HepG2 (cell line): Measurements from ENCODE around the gene LBX2. TPM values are rescaled to one million over a fixed set of nuclear protein-coding genes. Genes with fewer than 3 reads are reported as not detected.
A peak's percentile ranks its signal among the peaks of the same experiment; 100 is the strongest.

ENCODE experiments used
- ADNP ChIP-seq: sonication (generic); formaldehyde crosslinking; IDR thresholded peaks from 2 replicates; pipeline ENCODE4 v1.4.0; 2020; ENCODE audit warnings: missing genetic modification reagents
- ATF4 ChIP-seq, 2 experiments: fragments of 450-650 bp in 1 of 2; sonication (generic) in 1 of 2; formaldehyde crosslinking; IDR thresholded peaks; 2 replicates each; pipeline versions ENCODE4 v1.5.0 to v1.8.0; 2020 to 2022; ENCODE audit warnings: mild to moderate bottlenecking in 1 of 2, missing genetic modification reagents in 1 of 2
- HDAC6 ChIP-seq: fragments of 200-600 bp; sonication (generic); IDR thresholded peaks from 2 replicates; pipeline ENCODE4 v1.7.0; 2017; ENCODE audit warnings: mild to moderate bottlenecking, antibody characterized with exemption, low read length, low read depth
- HMGA1 ChIP-seq: sonication (generic); formaldehyde crosslinking; conservative IDR thresholded peaks from 2 replicates; pipeline ENCODE4 v1.4.0; 2020; ENCODE audit warnings: missing genetic modification reagents
- KDM5A ChIP-seq: fragments of 200-600 bp; sonication (generic); IDR thresholded peaks from 2 replicates; pipeline ENCODE4 v1.7.0; 2018; ENCODE audit warnings: antibody characterized with exemption, mild to moderate bottlenecking, low read length, borderline replicate concordance
- NFE2L2 ChIP-seq: fragments of 150-350 bp; IDR thresholded peaks from 2 replicates; pipeline ENCODE4 v1.6.1; 2014; ENCODE audit warnings: low read length
- PAWR ChIP-seq: sonication (generic); formaldehyde crosslinking; IDR thresholded peaks from 2 replicates; pipeline ENCODE4 v1.4.0; 2020; ENCODE audit warnings: missing genetic modification reagents, mild to moderate bottlenecking, borderline replicate concordance
- PHB2 ChIP-seq: fragments of 450-650 bp; IDR thresholded peaks from 2 replicates; pipeline ENCODE4 v1.6.1; 2018; ENCODE audit not compliant: partially characterized antibody
- RBFOX2 ChIP-seq: fragments of 200-400 bp; formaldehyde crosslinking; IDR thresholded peaks from 2 replicates; pipeline ENCODE4 v1.6.1; 2017; ENCODE audit warnings: low read depth, mild to moderate bottlenecking, low read length
- RELA ChIP-seq: sonication (generic); formaldehyde crosslinking; IDR thresholded peaks from 2 replicates; pipeline ENCODE4 v1.4.0; 2020; ENCODE audit warnings: missing genetic modification reagents
- REXO4 ChIP-seq: sonication (generic); formaldehyde crosslinking; IDR thresholded peaks from 2 replicates; pipeline ENCODE4 v1.8.0; 2022; ENCODE audit warnings: missing genetic modification reagents, mild to moderate bottlenecking, borderline replicate concordance
- SRSF9 ChIP-seq: fragments of 200-400 bp; formaldehyde crosslinking; IDR thresholded peaks from 2 replicates; pipeline ENCODE4 v1.6.1; 2018; ENCODE audit warnings: borderline replicate concordance, mild to moderate bottlenecking, low read depth, low read length; ENCODE audit not compliant: insufficient read depth, poor library complexity, severe bottlenecking
- TBX3 ChIP-seq: fragments of 450-650 bp; IDR thresholded peaks from 2 replicates; pipeline ENCODE4 v1.6.1; 2017; ENCODE audit warnings: antibody characterized with exemption, mild to moderate bottlenecking, inconsistent platforms, borderline replicate concordance
- ZNF143 ChIP-seq: sonication (generic); formaldehyde crosslinking; IDR thresholded peaks from 2 replicates; pipeline ENCODE4 v1.4.0; 2020; ENCODE audit warnings: missing genetic modification reagents
- ZNF232 ChIP-seq: sonication (generic); formaldehyde crosslinking; IDR thresholded peaks from 2 replicates; pipeline ENCODE4 v1.4.0; 2020; ENCODE audit warnings: missing genetic modification reagents, borderline replicate concordance
- ZNF24 ChIP-seq: fragments of 450-650 bp; IDR thresholded peaks from 2 replicates; pipeline ENCODE4 v1.6.1; 2017; ENCODE audit warnings: antibody characterized with exemption, mild to moderate bottlenecking
- ZNF333 ChIP-seq: sonication (generic); formaldehyde crosslinking; IDR thresholded peaks from 2 replicates; pipeline ENCODE4 v1.4.0; 2020; ENCODE audit warnings: mild to moderate bottlenecking, missing genetic modification reagents, borderline replicate concordance
- ZNF546 ChIP-seq: sonication (generic); formaldehyde crosslinking; conservative IDR thresholded peaks from 2 replicates; pipeline ENCODE4 v1.8.1; 2023; ENCODE audit warnings: mild to moderate bottlenecking, missing genetic modification reagents
- ZNF678 ChIP-seq: sonication (generic); formaldehyde crosslinking; IDR thresholded peaks from 2 replicates; pipeline ENCODE4 v1.4.0; 2020; ENCODE audit warnings: mild to moderate bottlenecking, missing genetic modification reagents
- ZNF747 ChIP-seq: sonication (generic); formaldehyde crosslinking; IDR thresholded peaks from 2 replicates; pipeline ENCODE4 v1.8.1; 2023; ENCODE audit warnings: missing genetic modification reagents, mild to moderate bottlenecking, borderline replicate concordance
- ZSCAN20 ChIP-seq: sonication (generic); formaldehyde crosslinking; IDR thresholded peaks from 2 replicates; pipeline ENCODE4 v1.4.0; 2020; ENCODE audit warnings: missing genetic modification reagents, mild to moderate bottlenecking, borderline replicate concordance
- ZSCAN21 ChIP-seq: sonication (generic); formaldehyde crosslinking; IDR thresholded peaks from 2 replicates; pipeline ENCODE4 v1.8.0; 2022; ENCODE audit warnings: mild to moderate bottlenecking, missing genetic modification reagents, moderate library complexity, borderline replicate concordance
- polyA plus RNA-seq, 8 experiments: library from polyadenylated mRNA; depleted of rRNA in 3 of 8; stranded (reverse) in 7 of 8; unstranded in 1 of 8; fragments of >200 nt; fragmentation: Illumina TruSeq in 4 of 8; extraction: Trizol in 4 of 8; gene quantifications; 2 replicates each; pipeline versions ENCODE4 v1.2.1 to v1.2.3, GENCODE V29; 2011 to 2016; ENCODE audit warnings: low read depth in 4 of 8, missing spikeins in 1 of 8, mixed read lengths in 1 of 8; ENCODE audit not compliant: insufficient read depth in 1 of 8
- total RNA-seq, 5 experiments: library from RNA; depleted of rRNA; stranded (reverse); fragments of >200 nt; fragmentation: Illumina TruSeq; extraction: Trizol; gene quantifications; 2 replicates each; pipeline ENCODE4 v1.2.3, GENCODE V29; 2016; ENCODE audit warnings: low read depth in 1 of 5
- TF ChIP-seq, protein P1 (sequence below): sonication (generic); formaldehyde crosslinking; IDR thresholded peaks from 2 replicates; pipeline ENCODE4 v1.4.0; 2020; ENCODE audit warnings: missing genetic modification reagents, borderline replicate concordance

The LBX2 gene
- total and polyA plus RNA-seq, 2 of the 13 experiments (the other 11 are each of a cell fraction or from before 2014, with no cell fraction given) = 6.4 to 8.1 TPM

DNA sequence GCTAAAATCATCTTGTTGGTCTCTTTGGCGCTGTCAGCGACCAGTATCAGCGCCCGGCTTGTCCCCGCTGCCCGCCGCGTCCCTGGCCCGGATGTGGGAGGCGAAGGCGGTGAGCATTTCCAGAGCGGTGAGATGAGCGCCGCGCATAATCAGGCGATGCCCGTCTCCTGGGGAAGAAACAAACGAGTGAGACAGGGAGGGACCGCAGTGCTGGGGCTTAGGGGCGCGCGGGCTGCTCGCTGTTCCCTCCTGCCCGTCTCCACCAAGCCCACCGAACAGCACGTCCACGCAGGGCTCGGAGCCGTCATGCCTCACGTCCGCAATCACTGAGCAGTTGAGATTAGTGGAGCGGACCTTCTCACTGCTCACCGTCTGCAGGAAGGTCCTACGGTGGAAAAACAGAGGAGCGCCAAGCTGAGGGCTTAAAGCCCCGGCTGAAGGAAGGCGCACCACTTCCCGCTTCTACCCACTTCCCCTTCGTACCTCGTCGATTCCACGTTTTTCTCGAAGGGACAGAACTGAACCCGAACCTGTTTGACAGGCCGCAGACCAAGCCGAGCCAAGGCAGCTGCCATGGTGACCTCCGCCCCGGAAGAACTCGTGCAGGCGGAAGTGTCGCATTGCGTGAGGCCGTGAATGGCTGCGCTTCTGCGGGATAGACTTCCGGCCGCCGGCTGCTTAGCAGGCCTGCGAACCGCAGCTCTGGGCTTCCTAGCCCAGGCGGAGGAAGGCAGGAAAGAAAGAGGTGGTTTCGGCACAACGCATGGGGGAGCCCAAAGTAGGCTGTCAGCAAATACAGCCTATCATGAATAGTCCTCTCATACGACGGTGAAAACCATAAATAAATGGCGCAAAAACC is 27.1 kb downstream of the LBX2 start, which contains the start of gene MRPL53 (continued):
- no peak for TF ChIP-seq PAWR (CRISPR knock-in tag)
- TF ChIP-seq, protein P1, sequence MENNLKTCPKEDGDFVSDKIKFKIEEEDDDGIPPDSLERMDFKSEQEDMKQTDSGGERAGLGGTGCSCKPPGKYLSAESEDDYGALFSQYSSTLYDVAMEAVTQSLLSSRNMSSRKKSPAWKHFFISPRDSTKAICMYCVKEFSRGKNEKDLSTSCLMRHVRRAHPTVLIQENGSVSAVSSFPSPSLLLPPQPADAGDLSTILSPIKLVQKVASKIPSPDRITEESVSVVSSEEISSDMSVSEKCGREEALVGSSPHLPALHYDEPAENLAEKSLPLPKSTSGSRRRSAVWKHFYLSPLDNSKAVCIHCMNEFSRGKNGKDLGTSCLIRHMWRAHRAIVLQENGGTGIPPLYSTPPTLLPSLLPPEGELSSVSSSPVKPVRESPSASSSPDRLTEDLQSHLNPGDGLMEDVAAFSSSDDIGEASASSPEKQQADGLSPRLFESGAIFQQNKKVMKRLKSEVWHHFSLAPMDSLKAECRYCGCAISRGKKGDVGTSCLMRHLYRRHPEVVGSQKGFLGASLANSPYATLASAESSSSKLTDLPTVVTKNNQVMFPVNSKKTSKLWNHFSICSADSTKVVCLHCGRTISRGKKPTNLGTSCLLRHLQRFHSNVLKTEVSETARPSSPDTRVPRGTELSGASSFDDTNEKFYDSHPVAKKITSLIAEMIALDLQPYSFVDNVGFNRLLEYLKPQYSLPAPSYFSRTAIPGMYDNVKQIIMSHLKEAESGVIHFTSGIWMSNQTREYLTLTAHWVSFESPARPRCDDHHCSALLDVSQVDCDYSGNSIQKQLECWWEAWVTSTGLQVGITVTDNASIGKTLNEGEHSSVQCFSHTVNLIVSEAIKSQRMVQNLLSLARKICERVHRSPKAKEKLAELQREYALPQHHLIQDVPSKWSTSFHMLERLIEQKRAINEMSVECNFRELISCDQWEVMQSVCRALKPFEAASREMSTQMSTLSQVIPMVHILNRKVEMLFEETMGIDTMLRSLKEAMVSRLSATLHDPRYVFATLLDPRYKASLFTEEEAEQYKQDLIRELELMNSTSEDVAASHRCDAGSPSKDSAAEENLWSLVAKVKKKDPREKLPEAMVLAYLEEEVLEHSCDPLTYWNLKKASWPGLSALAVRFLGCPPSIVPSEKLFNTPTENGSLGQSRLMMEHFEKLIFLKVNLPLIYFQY = peak; percentile 88; the same call in 1 of the 2 replicates
- TF ChIP-seq PHB2 = no peak
- TF ChIP-seq TBX3 = no peak; the same call in 1 of the 2 replicates
- TF ChIP-seq HMGA1 = no peak
- peak; percentile 77 for TF ChIP-seq ZNF143 (CRISPR knock-in tag)
- peak; percentile 98 for TF ChIP-seq ZNF747 (CRISPR knock-in tag)
- TF ChIP-seq ZNF546 = peak; percentile 81; the same call in 1 of the 2 replicates
- TF ChIP-seq ZNF232 (CRISPR knock-in tag) = peak; percentile 94; the same call in 1 of the 2 replicates
- peak; percentile 94 for TF ChIP-seq RBFOX2
- 0 out of 2 replicates have a peak, but pooled peaks have one; percentile 83 for TF ChIP-seq ZNF678 (CRISPR knock-in tag)
- no peak for TF ChIP-seq NFE2L2
- TF ChIP-seq ZNF333 (CRISPR knock-in tag) = peak; percentile 97
- peak; percentile 97 for TF ChIP-seq REXO4 (CRISPR knock-in tag)
- TF ChIP-seq ADNP (CRISPR knock-in tag) = no peak
- TF ChIP-seq ZSCAN20 = 0 out of 2 replicates have a peak, but pooled peaks have one; percentile 83
- TF ChIP-seq HDAC6 = no peak
- TF ChIP-seq ATF4 (CRISPR knock-in tag; IDR thresholded peaks at IDR 0.05) = peak in 1 of 2 experiments; percentile 84; a peak in 2 of 4 replicates
- peak; percentile 98 for TF ChIP-seq ZSCAN21 (CRISPR knock-in tag)
- peak; percentile 99 for TF ChIP-seq KDM5A
- TF ChIP-seq RELA (CRISPR knock-in tag) = peak; percentile 87
- TF ChIP-seq ZNF24 = no peak
- TF ChIP-seq SRSF9 = no peak
